Effector memory CD4-positive, alpha-beta T cell (primary cell): Measurements from ENCODE around the gene GSG1L.

Source experiments
- DNase-seq, 3 donors: peaks; one replicate each; pipeline ENCODE4 v3.0.0-alpha.2; 2020
- H3K27ac ChIP-seq: 2 replicates; pipeline ENCODE4 v1.7.0; 2013; ENCODE audit warnings: mild to moderate bottlenecking, low read length, moderate library complexity; ENCODE audit not compliant: insufficient read depth, poor library complexity, severe bottlenecking
- H3K27me3 ChIP-seq: replicated peaks from 2 replicates; pipeline ENCODE4 v1.7.0; 2013; ENCODE audit warnings: mild to moderate bottlenecking, low read length; ENCODE audit not compliant: insufficient read depth, control insufficient read depth, poor library complexity, severe bottlenecking
- H3K36me3 ChIP-seq: 2 replicates; pipeline ENCODE4 v1.7.0; 2013; ENCODE audit warnings: mild to moderate bottlenecking, low read length, moderate library complexity; ENCODE audit not compliant: control insufficient read depth, insufficient read depth
- H3K4me1 ChIP-seq: 2 replicates; pipeline ENCODE4 v1.7.0; 2013; ENCODE audit warnings: low read length, mild to moderate bottlenecking; ENCODE audit not compliant: control insufficient read depth, insufficient read depth, poor library complexity, severe bottlenecking
- H3K4me3 ChIP-seq: 2 replicates; pipeline ENCODE4 v1.7.0; 2013; ENCODE audit warnings: low read length, low read depth, mild to moderate bottlenecking; ENCODE audit not compliant: insufficient read depth, poor library complexity, severe bottlenecking
- H3K9me3 ChIP-seq: 2 replicates; pipeline ENCODE4 v1.7.0; 2013; ENCODE audit warnings: mild to moderate bottlenecking, low read length, moderate library complexity; ENCODE audit not compliant: control insufficient read depth

The GSG1L gene

DNA sequence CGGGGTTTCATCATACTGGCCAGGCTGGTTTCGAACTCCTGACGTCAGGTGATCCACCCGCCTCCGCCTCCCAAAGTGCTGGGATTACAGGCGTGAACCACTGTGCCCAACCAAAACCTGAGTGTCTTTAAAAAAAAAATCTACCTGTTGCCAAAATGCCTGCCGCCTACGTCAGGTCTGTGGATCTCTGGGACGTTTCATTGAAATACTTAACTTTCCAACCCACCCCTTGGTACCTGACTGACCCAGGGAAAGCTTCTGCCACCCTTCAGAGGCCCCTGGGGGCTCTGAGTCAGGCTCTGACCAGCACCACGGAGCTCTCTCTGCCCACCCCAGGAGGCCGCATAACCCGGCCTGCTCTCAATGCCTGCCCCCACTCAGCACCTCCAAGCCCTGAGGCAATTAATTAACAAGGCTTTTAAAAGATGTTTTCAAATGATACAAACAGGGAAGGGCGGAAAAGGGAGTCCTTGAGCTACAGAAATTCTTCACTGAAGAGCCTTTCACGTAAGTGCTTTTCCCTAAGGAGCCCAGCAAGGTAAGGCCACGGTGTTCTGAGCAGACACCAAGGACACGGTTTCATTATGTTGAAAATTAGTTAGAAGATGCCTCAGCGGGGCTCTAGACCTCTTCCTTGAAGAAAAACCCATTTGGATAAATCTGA, 29.3 kb upstream of the GSG1L start:
- no peak for DNase-seq
- Histone ChIP-seq H3K4me3 (no peak overlapping the region), H3K36me3 (peaks cover 13% of the 10 kb centered on the region), H3K9me3 (no peaks in the 10 kb centered on the region), H3K27ac (no peak overlapping the region), H3K4me1 (no peaks in the 10 kb centered on the region), H3K27me3 (no peaks in the 10 kb centered on the region)

DNA sequence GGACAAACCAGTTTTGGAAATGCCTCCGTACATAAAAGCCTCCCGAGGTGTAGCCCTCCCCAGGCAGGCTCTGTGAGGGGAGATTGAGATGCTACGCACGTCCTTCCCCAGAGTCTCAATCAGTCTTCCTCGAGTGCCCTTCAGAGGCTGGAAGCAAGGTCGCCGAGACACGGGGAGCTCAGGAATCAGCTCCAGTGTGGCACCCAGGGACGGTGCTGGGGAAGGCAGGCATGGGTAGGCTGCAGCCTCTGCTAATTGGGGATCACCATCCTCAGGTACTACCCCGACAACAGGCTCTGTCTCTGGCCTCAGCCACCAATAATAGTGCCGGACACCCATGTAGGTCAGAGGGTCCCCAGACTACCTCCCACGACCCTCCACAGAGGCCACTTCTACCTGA, 28.1 kb upstream of the GSG1L start:
- Histone ChIP-seq H3K27ac (no peak overlapping the region), H3K4me3 (no peak overlapping the region), H3K4me1 (no peaks in the 10 kb centered on the region), H3K9me3 (no peaks in the 10 kb centered on the region), H3K27me3 (no peaks in the 10 kb centered on the region), H3K36me3 (peaks cover 1% of the 10 kb centered on the region)
- no peak for DNase-seq

DNA sequence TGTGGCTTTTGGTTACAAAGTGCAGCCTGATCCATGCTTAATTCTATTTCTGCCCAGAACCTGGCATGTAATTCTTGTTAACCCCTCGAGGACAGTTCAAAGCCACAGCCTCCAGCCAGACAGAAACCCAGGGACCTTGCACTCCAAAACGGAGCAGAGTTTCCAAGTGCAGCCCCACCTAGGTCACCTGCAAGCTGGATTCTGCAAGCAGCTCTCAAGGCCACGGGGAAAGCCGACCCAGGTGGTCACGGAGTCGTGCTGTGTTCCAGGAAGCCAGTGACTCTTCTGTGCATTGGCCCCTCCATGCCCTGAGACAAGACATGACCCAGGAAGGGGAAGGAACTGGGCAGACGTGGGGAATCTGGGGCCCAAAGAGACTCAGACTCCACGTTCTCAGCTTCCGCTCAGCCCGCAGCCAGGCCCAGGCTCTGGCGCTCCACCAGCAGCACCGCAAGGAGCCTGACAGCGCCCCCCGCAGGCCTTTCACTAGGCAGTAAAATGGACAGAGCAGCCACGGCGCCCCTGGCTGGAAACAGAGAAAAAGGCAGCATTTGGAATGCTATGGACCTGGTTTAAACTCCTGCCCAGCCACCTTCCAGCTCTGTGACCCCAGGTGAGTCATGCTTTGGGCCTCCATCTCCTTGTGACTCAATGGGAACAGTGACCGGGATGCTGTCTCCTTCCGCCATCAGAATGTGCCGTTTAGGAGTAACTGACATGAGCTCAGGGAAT, 27.3 kb upstream of the GSG1L start:
- Histone ChIP-seq H3K4me1 (no peaks in the 10 kb centered on the region), H3K9me3 (no peaks in the 10 kb centered on the region), H3K27me3 (no peaks in the 10 kb centered on the region), H3K4me3 (no peak overlapping the region), H3K27ac (no peak overlapping the region), H3K36me3 (no peaks in the 10 kb centered on the region)
- no peak for DNase-seq

DNA sequence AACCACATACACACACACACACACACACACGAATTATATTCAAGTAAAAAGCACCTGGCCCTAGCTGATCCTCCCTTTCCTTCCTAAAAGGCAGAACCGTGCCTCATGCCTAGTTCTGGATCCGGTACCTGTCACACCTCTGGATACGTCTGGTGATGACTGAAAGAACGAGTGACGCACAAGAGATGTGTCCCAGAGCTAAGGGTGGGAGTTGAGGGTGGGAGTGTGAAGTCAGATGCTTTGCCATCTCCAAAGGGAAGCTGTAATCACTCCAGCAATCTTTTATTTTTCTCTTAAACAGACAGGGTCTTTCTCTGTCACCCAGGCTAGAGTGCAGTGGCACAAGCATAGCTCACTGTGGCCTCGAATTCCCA, 26.5 kb upstream of the GSG1L start:
- no peak overlapping the region for H3K4me3 ChIP-seq
- no peak overlapping the region for H3K27ac ChIP-seq
- H3K9me3 ChIP-seq: no peaks in the 10 kb centered on the region
- no peak for DNase-seq
- H3K36me3 ChIP-seq: no peaks in the 10 kb centered on the region
- H3K4me1 ChIP-seq: no peaks in the 10 kb centered on the region
- no peaks in the 10 kb centered on the region for H3K27me3 ChIP-seq

DNA sequence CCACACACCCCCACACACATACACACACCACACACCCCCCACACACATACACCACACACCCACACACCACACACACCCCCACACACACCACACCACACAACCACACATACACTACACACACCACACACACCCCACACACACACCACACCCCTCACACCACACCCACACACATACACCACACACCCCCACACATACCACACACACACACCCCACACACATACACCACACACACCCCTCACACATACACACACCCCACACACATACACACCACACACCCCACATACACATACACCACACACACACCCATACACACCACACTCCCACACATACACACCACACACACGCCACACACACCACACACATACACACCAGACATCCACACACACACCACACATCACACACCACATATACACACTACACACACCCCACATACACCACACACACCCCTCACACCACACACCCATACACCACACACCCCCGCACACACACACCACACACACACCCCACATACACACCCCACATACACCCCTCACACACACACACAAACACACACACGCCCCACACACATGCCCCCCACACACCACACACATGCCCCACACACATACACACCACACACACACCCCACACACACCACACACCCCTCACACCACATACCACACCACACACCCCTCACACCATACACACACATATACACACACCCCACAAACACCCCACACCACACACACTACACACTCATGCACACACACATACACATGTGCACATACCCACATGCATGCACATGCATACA, 25.9 kb upstream of the GSG1L start:
- DNase-seq: no peak
- H3K36me3 ChIP-seq: no peaks in the 10 kb centered on the region
- no peaks in the 10 kb centered on the region for H3K27me3 ChIP-seq
- no peaks in the 10 kb centered on the region for H3K9me3 ChIP-seq
- H3K4me1 ChIP-seq: no peaks in the 10 kb centered on the region
- no peak overlapping the region for H3K27ac ChIP-seq
- no peak overlapping the region for H3K4me3 ChIP-seq

DNA sequence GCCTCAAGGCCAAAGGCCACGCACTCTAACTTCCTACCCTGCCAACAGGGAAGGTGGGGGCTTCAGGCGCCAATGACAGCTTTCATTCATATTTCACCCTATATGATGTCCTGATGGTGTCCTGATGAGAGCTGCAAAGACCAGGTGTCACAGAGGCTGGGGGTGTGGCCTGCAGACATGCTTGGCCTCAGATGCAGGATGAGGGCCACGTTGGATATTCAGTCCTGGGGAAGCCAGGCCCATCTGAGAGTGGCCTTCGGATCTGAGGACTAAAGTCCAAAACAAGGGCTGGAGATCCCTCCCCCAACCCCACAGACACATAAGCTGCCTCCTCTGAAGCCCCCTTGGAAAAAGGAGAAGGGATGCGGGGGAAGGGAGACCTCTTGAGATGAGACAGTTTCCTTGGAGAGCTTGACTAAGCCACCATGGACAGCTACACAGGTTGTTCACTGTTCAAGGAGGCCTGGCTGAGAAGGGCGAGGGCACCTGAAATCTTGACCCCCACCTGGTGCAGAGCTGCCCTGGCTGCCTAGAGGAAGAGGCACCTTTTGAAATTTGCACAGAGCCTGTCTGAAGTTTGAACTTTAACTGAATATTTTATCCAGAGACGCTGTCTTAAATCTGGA, 24.3 kb upstream of the GSG1L start:
- Histone ChIP-seq H3K27ac (no peak overlapping the region), H3K4me1 (no peaks in the 10 kb centered on the region), H3K27me3 (no peaks in the 10 kb centered on the region), H3K9me3 (no peaks in the 10 kb centered on the region), H3K36me3 (no peaks in the 10 kb centered on the region), H3K4me3 (no peak overlapping the region)
- no peak for DNase-seq

DNA sequence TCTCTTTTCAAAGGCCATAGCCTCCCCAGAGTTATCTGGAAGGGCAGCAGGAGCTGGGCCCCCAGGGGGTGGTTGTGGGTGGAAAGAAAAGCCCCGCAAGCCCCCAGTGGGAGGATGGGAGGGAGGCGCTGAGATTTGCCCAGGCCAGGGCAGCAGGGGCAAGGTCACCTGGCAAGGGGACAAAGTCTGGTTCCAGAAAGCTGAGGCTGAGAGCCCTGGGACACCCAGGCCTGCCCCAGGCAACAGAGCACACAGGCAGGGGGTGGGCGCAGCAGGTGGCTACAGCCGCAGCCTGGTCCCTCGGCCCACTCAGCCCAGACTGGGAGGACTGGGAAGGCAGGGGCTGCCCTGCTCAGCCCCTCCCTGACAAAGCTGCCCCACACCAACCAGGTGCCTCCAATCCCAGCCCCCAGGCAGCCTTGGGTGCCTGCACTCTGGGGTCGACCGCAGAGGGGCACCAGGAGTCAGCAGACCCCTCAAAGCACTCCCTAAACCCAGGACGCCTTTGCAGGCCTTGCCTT, 23.7 kb upstream of the GSG1L start:
- Histone ChIP-seq H3K9me3 (no peaks in the 10 kb centered on the region), H3K4me3 (no peak overlapping the region), H3K4me1 (no peaks in the 10 kb centered on the region), H3K27me3 (no peaks in the 10 kb centered on the region), H3K36me3 (no peaks in the 10 kb centered on the region), H3K27ac (no peak overlapping the region)
- no peak for DNase-seq

DNA sequence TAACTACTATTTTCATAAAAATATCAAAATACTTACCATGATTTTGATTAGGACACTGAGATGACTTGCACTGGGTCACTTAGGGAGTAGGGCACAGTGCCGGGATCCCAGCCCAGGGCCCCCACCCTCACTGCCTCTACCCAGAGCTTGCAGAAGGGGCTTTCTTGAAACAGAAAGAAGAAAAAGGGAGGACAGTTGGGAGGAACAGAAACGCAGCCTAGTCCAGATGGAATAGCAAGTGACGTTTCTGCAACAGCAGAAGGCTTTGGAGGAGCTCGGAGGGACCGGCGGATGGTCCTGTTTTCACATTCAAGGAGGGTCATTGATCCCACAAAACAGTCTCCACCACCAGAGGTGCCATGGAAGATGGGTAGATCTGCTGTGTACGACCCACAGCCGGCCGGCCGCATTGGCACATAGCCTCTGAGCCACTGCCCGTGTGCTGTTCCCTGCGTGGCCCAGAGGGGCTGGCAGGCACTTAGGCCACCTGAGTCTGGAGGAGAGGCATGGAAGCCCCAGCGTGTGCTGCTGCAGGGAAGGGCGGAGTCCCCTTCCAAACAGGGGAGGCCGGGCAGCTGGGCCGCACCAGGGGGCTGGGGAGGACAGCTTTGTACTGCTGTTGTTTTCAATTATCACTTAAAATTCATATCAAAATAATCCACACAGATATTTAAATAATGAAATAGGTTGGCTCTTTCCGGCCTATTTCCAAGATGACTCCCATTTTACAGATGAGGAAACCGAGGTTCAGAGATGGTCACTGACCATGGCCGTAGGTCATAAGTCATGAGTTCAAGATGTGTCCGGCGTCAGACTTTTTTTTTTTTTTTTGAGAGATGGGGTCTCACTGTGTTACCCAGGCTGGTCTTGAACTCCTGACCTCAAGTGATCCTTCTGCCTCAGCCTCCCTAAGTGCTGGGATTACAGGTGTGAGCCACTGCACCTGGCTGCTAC, 22.9 kb upstream of the GSG1L start:
- Histone ChIP-seq H3K4me1 (no peaks in the 10 kb centered on the region), H3K9me3 (no peaks in the 10 kb centered on the region), H3K36me3 (no peaks in the 10 kb centered on the region), H3K27ac (no peak overlapping the region), H3K4me3 (no peak overlapping the region), H3K27me3 (no peaks in the 10 kb centered on the region)
- no peak for DNase-seq
